ENCODE measurements around the gene TXNRD2. TPM values are rescaled to one million over a fixed set of nuclear protein-coding genes. Genes with fewer than 3 reads are reported as not detected.
A peak's percentile ranks its signal among the peaks of the same experiment; 100 is the strongest.

Gene TXNRD2
- total RNA-seq, 1 donor from 2014 or later, result 25.7 TPM

DNA sequence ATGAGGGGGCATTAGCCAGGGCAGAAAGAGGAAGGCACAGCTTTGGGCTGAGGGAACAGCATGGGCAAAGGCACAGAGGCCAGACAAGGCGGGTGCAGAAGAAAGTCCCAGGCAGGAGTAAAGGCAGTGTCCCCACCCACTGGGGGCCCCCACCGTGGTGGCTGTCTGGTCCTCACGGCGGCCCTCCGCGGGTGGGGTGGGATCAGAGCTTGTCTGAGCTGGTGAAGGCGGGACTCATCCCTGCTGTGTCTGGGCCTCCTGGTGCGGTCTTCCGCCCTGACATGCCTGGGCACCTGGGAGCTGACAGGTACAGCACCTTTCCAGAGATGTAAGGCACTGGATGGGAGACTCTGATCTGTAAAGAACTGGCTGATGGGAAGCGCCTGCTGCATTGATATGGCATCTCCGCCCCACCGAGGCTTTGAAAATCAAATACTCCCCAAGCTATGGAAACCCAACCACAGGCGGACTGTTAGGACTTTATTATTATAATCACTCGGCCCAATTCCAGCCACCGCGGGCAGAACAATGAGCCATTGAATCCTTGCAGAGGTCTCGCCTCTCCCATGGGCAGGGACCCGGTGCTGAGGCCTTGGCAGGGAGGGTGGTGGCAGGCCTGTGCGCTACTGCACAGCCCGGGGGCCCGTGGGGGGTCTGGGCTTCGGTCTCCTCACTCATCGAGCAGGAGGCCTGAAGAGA, 72.7 kb downstream of the TXNRD2 start:
- Histone ChIP-seq H2AFZ (ENCODE audit: low read depth, low read length) (no peak overlapping the region), H3K36me3 (ENCODE audit: insufficient read depth, low read length) (no peaks in the 10 kb centered on the region), H3K9ac (ENCODE audit: low read length) (no peak overlapping the region), H3K4me1 (ENCODE audit: insufficient read depth, low read length) (no peaks in the 10 kb centered on the region), H3K79me2 (ENCODE audit: insufficient read depth, low read length) (no peaks in the 10 kb centered on the region), H3K4me2 (ENCODE audit: low read length) (no peak overlapping the region), H3K4me3 (ENCODE audit: insufficient read depth, low read depth, low read length) (no peak overlapping the region), H3K27ac (ENCODE audit: low read depth, low read length) (no peak overlapping the region), H3K27me3 (ENCODE audit: insufficient read depth, low read length) (no peaks in the 10 kb centered on the region), H3K9me3 (ENCODE audit: insufficient read depth, low read depth, low read length) (no peaks in the 10 kb centered on the region), H4K20me1 (ENCODE audit: insufficient read depth, low read length) (no peaks in the 10 kb centered on the region)
- TF ChIP-seq, protein P1, sequence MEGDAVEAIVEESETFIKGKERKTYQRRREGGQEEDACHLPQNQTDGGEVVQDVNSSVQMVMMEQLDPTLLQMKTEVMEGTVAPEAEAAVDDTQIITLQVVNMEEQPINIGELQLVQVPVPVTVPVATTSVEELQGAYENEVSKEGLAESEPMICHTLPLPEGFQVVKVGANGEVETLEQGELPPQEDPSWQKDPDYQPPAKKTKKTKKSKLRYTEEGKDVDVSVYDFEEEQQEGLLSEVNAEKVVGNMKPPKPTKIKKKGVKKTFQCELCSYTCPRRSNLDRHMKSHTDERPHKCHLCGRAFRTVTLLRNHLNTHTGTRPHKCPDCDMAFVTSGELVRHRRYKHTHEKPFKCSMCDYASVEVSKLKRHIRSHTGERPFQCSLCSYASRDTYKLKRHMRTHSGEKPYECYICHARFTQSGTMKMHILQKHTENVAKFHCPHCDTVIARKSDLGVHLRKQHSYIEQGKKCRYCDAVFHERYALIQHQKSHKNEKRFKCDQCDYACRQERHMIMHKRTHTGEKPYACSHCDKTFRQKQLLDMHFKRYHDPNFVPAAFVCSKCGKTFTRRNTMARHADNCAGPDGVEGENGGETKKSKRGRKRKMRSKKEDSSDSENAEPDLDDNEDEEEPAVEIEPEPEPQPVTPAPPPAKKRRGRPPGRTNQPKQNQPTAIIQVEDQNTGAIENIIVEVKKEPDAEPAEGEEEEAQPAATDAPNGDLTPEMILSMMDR (IDR thresholded peaks at IDR 0.05; ENCODE audit: insufficient read depth, low read depth, low read length), result no peak
- TF ChIP-seq EZH2 (IDR thresholded peaks at IDR 0.05; ENCODE audit: insufficient read depth, low read length), result no peak
- Mint-ChIP-seq H3K36me3 (ENCODE audit: low read depth, unreplicated experiment) (no peaks in the 10 kb centered on the region), H3K9me3 (ENCODE audit: unreplicated experiment) (no peaks in the 10 kb centered on the region), H3K27me3 (ENCODE audit: low read depth, unreplicated experiment) (no peaks in the 10 kb centered on the region), H3K4me1 (ENCODE audit: low read depth, unreplicated experiment) (peaks cover 14% of the 10 kb centered on the region), H3K4me3 (ENCODE audit: unreplicated experiment) (peak overlapping the region; percentile 64), H3K27ac (ENCODE audit: unreplicated experiment) (no peak overlapping the region)
- DNase-seq (ENCODE audit: low read depth), result no peak
- no peak for FAIRE-seq

GRCh38 chr22:19868333-19868732, 73.3 kb downstream of the TXNRD2 start:
- Histone ChIP-seq H3K4me3 (ENCODE audit: insufficient read depth, low read depth, low read length) (no peak overlapping the region), H3K27ac (ENCODE audit: low read depth, low read length) (no peak overlapping the region), H4K20me1 (ENCODE audit: insufficient read depth, low read length) (no peaks in the 10 kb centered on the region), H2AFZ (ENCODE audit: low read depth, low read length) (no peak overlapping the region), H3K36me3 (ENCODE audit: insufficient read depth, low read length) (no peaks in the 10 kb centered on the region), H3K9ac (ENCODE audit: low read length) (no peak overlapping the region), H3K9me3 (ENCODE audit: insufficient read depth, low read depth, low read length) (no peaks in the 10 kb centered on the region), H3K4me2 (ENCODE audit: low read length) (no peak overlapping the region), H3K79me2 (ENCODE audit: insufficient read depth, low read length) (no peaks in the 10 kb centered on the region), H3K27me3 (ENCODE audit: insufficient read depth, low read length) (no peaks in the 10 kb centered on the region), H3K4me1 (ENCODE audit: insufficient read depth, low read length) (no peaks in the 10 kb centered on the region)
- H3K27ac Mint-ChIP-seq (ENCODE audit: unreplicated experiment), result no peak overlapping the region
- H3K36me3 Mint-ChIP-seq (ENCODE audit: low read depth, unreplicated experiment), result peaks cover 3% of the 10 kb centered on the region
- no peaks in the 10 kb centered on the region for H3K9me3 Mint-ChIP-seq (ENCODE audit: unreplicated experiment)
- H3K4me3 Mint-ChIP-seq (ENCODE audit: unreplicated experiment), result peak overlapping the region; percentile 64
- TF ChIP-seq EZH2 (IDR thresholded peaks at IDR 0.05; ENCODE audit: insufficient read depth, low read length), result no peak
- TF ChIP-seq, protein P1 (IDR thresholded peaks at IDR 0.05; ENCODE audit: insufficient read depth, low read depth, low read length), result no peak
- peaks cover 14% of the 10 kb centered on the region for H3K4me1 Mint-ChIP-seq (ENCODE audit: low read depth, unreplicated experiment)
- FAIRE-seq (no peak), DNase-seq (ENCODE audit: low read depth) (no peak)
- no peaks in the 10 kb centered on the region for H3K27me3 Mint-ChIP-seq (ENCODE audit: low read depth, unreplicated experiment)

GRCh38 chr22:19867617-19868016, 74.0 kb downstream of the TXNRD2 start:
- no peak for DNase-seq (ENCODE audit: low read depth)
- Histone ChIP-seq H3K36me3 (ENCODE audit: insufficient read depth, low read length) (no peaks in the 10 kb centered on the region), H3K9ac (ENCODE audit: low read length) (no peak overlapping the region), H4K20me1 (ENCODE audit: insufficient read depth, low read length) (no peaks in the 10 kb centered on the region), H3K4me2 (ENCODE audit: low read length) (no peak overlapping the region), H3K4me1 (ENCODE audit: insufficient read depth, low read length) (no peaks in the 10 kb centered on the region), H3K4me3 (ENCODE audit: insufficient read depth, low read depth, low read length) (no peak overlapping the region), H3K27me3 (ENCODE audit: insufficient read depth, low read length) (no peaks in the 10 kb centered on the region), H2AFZ (ENCODE audit: low read depth, low read length) (no peak overlapping the region), H3K9me3 (ENCODE audit: insufficient read depth, low read depth, low read length) (no peaks in the 10 kb centered on the region), H3K27ac (ENCODE audit: low read depth, low read length) (no peak overlapping the region), H3K79me2 (ENCODE audit: insufficient read depth, low read length) (no peaks in the 10 kb centered on the region)
- H3K27me3 Mint-ChIP-seq (ENCODE audit: low read depth, unreplicated experiment), result no peaks in the 10 kb centered on the region
- no peaks in the 10 kb centered on the region for H3K9me3 Mint-ChIP-seq (ENCODE audit: unreplicated experiment)
- no peak overlapping the region for H3K27ac Mint-ChIP-seq (ENCODE audit: unreplicated experiment)
- H3K4me1 Mint-ChIP-seq (ENCODE audit: low read depth, unreplicated experiment), result peaks cover 14% of the 10 kb centered on the region
- H3K36me3 Mint-ChIP-seq (ENCODE audit: low read depth, unreplicated experiment), result peaks cover 3% of the 10 kb centered on the region
- H3K4me3 Mint-ChIP-seq (ENCODE audit: unreplicated experiment), result no peak overlapping the region
- TF ChIP-seq EZH2 (IDR thresholded peaks at IDR 0.05; ENCODE audit: insufficient read depth, low read length), result no peak
- TF ChIP-seq, protein P1 (IDR thresholded peaks at IDR 0.05; ENCODE audit: insufficient read depth, low read depth, low read length), result no peak
- FAIRE-seq, result no peak
